H1 (cell line): ENCODE data around the gene APLP2. TPM values are rescaled to one million over a fixed set of nuclear protein-coding genes. Genes with fewer than 3 reads are reported as not detected.

Source experiments
- CTCF ChIP-seq, 3 experiments: IDR thresholded peaks; 1 replicate in 2 of 3; 2 replicates in 1 of 3; pipeline versions ENCODE4 v1.5.1 to v1.6.1; 2011; ENCODE audit warnings: low read length in 3 of 3, mild to moderate bottlenecking in 3 of 3, inconsistent platforms in 2 of 3, low read depth in 1 of 3, moderate library complexity in 1 of 3; ENCODE audit not compliant: insufficient read depth in 1 of 3; ENCODE audit errors: control extremely low read depth in 1 of 3
- polyA plus RNA-seq, 7 experiments: library from polyadenylated mRNA; depleted of rRNA in 3 of 7; stranded (reverse) in 5 of 7; unstranded in 2 of 7; fragments of >200 nt in 5 of 7; fragments of 200-250 nt in 2 of 7; gene quantifications; 1 replicate in 5 of 7; 2 replicates in 1 of 7; 4 replicates in 1 of 7; pipeline versions ENCODE4 v1.2.1 to v1.2.3, GENCODE V29; 2011 to 2013; ENCODE audit warnings: missing spikeins in 2 of 7, mixed read lengths in 2 of 7
- total RNA-seq: library from RNA; stranded (reverse); fragmentation: NEBNext Ultra II Directional; extraction: Animal tissue kit (Norgen Biotek cat#: 25700); gene quantifications from 2 replicates; pipeline ENCODE4 v1.2.1, GENCODE V29; 2021

The APLP2 gene
- total and polyA plus RNA-seq, 2 of the 8 experiments (the other 6 are each of a cell fraction or from before 2014, with no cell fraction given), result 222 to 315 TPM

GRCh38 chr11:130127509-130127908 lies 57.8 kb downstream of the APLP2 start (continued):
- TF ChIP-seq CTCF (IDR thresholded peaks at IDR 0.05; ENCODE audit: control extremely low read depth in 1 of 3, insufficient read depth in 1 of 3, low read depth in 1 of 3, low read length in 3 of 3), result no peak
- TF ChIP-seq, all 59 proteins: peak for 0
